GM18505 (cell line): Measurements from ENCODE around the gene SMPD3.

Source experiments
- ATAC-seq: cut with Tn5 transposase; IDR thresholded peaks from one replicate; pipeline ENCODE4 v1.9.1; 2021; ENCODE audit not compliant: unreplicated experiment
- POLR2A ChIP-seq: IDR thresholded peaks from 4 replicates; pipeline ENCODE4 v1.6.1; 2011; ENCODE audit warnings: borderline replicate concordance; ENCODE audit not compliant: insufficient read depth, insufficient read length; ENCODE audit errors: extremely low read depth

Gene SMPD3

DNA sequence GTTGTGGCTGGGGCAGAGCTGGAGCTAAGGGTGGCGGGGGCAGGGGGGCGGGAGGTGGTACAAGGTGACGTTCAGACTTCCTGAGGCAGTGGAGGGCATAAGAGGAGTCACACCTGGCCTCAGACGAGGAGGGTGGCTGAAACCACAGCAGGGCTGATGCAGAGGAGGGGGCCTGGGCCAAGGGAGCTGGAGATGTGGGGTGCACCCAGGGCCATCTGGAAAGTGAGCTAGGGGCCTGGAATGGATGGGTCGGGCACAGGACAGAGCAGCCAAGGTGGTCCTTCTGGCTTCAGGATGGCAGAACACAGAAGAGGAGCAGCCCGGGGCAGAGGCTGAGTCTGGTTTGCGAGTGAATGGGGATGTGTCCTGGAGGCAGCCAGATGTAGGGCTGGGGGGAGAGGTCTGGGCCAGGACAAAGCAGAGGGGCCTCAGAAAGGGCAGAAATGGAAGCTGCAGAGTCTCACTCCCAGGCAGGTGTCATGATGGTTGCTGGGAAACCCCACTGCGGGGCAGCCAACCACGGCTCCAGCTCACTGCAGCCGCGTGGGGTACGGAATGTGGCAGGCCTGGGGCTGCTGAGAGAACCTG, 79.9 kb downstream of the SMPD3 start:
- no peak for ATAC-seq
- TF ChIP-seq POLR2A = no peak

DNA sequence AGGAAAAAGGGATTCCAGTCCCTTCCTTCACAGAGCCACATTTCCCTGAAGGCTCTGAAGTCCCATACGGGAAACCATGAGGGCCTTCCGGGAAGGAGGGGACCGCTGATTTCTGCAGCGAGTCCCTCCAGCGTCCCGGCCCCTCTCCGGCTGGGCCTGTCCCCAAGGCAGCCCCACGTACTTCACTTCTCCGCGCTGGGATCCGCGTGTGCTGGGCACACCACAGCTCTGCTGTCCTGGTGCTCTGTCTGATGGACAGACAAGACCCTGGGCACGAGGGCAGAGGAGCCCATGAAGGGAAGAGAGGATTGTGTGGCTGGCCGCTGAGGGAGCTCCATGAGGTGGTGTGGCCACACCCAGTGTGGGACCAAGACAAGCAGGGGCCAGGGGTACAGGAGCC, 80.4 kb downstream of the SMPD3 start:
- TF ChIP-seq POLR2A = no peak
- ATAC-seq = no peak

DNA sequence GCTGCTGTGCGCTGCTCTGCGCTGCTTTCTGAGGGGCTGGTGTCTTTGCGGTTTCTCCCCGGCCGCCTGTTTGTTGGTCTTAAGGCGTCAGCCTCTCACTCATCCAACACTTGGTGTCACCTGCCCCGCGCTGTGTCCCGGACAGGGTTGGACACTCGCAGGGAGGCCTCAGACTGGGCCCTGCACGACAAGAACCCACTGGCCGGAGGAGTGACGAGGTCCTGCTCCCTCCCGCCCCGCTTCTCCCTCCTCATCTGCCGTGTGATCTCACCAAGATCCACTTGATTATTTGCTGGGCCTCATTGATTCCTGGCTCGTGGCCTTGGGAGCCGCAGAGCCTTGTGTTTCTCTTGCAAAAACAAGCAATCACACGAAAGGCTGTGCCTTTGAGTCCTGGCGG, 80.9 kb downstream of the SMPD3 start:
- ATAC-seq = no peak

DNA sequence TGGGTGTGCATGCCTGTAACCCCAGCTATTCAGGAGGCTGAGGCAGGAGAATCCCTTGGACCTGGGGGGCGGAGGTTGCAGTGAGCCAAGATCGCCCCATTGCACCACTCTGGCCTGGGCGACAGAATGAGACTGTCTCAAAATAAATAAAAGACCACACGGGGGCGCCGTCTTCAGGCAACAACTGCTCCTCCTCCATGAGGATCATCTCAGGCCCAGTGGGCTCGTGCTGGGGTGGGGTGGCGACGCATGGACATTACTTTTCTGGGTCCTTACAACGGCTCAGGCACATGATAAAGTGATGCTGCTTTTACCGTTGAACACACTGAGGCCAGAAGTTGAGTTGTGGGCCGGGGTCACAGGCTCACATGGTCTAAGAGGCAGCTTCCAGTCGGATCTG, 81.3 kb downstream of the SMPD3 start:
- ATAC-seq = no peak
- TF ChIP-seq POLR2A = no peak

More for the DNA sequence above, 80.9 kb downstream of the SMPD3 start:
- no peak for TF ChIP-seq POLR2A

DNA sequence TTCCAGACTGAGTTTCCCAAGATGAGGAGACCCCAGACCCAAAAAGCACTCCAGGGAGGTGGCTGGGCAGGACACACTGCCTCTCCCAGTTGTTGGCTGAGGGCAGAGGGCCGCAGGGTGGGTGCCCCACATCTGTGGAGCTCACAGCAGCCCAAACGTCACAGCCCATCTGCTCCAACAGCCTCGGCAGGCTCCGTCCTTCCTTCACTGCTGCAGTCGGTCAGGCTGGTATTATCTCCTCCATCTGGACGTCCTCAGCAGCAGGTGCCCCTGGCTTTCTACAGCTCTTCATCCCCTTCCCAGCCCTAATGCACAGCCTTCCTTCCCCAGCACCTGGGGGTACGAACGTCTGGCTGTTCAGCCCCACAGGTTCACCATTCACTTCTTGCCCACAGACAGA, 82.2 kb downstream of the SMPD3 start:
- no peak for TF ChIP-seq POLR2A
- ATAC-seq = no peak

DNA sequence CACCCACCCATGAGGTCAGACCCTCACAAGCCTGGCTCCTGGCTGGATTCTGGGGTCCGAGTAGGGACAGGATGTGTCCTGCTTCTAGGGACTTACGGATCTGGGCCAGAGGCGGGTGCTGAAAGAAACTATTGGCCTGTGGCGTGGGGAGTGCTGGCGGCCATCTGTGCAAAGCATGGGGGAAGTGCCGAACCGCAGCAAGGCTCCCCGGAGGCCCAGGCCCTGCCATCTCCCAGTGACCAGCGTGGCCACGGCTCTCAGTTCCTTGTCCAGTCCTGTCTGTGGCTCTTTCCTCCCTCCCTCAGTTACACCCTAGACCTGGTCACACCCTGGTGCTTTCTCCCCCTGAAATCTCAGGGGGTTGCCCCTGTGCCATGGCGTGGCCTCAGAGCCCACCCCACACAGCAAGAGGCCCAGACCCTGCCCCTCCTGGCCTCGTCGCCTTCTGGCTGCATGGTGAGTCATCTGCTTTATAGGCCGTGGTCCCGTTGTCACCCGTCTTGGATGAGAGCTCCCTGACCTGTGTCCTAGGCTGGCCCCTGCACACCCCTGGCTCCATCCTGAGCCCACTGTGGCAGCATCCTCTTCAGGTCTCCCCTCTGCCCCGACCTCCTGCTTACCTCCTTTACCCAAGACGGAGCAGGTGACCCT, 83.0 kb downstream of the SMPD3 start:
- no peak for TF ChIP-seq POLR2A
- no peak for ATAC-seq

DNA sequence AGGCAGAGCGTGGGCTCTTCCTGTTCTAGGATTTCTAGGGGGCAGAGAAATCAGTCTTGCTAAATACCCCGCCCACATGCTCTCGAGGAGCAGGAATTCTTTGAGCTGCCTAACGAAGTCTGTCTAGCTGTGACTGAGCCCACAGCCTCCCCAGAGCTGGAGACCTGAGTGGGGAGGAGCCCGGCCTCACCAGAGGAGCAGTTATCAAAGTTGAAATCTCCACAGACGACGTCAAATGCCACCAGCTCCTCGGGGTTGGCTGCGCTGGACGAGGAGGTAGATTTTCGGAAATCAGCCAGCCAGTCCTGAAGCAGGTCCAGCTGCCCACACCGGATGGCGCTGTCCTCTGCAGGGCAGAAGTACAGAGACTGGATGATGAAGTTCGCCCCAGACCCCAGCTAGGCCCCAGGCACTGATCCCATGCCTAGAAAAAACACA, 83.7 kb downstream of the SMPD3 start:
- no peak for TF ChIP-seq POLR2A
- no peak for ATAC-seq

DNA sequence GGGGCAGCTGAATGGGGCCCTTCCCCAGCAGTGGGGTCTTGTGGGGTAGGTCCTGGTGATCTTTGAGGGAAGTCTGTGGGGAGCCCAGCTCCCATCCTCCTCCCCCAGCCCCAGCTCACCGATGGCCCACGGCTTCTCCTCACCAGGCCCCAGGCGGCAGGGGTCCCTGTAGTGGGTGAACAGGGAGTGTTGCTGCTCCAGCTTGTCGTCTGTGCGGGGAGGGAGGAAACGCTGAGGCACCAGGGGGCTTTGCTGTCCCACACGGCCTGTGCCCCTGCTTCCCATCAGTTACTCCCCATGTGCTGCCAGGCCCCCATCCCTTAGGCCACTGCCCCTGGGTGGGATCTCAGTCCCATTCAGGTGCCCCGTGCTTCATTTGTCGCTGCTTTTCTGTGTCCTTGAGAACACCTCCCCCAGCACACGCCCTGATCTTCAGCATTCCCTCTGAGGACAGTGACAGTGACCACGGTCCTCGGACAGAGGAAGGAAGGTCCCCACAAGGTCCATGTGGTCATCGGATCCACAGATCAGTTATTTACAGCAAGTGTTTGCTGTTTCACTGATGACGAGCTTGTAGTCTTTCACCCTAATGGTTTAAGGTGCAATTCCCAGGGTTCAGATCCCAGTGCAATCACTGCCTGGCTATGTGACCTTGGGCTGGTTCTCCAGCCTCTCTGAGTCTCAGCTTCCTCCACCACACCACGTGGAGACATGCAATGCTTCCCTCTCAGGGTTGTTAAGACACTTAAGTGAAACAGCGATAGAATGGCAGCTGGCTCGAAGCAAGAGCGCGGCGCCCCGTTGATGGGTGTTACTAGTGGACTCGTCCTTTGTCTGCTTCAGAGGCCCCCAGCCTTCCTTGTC, 84.4 kb downstream of the SMPD3 start:
- no peak for ATAC-seq
- no peak for TF ChIP-seq POLR2A

DNA sequence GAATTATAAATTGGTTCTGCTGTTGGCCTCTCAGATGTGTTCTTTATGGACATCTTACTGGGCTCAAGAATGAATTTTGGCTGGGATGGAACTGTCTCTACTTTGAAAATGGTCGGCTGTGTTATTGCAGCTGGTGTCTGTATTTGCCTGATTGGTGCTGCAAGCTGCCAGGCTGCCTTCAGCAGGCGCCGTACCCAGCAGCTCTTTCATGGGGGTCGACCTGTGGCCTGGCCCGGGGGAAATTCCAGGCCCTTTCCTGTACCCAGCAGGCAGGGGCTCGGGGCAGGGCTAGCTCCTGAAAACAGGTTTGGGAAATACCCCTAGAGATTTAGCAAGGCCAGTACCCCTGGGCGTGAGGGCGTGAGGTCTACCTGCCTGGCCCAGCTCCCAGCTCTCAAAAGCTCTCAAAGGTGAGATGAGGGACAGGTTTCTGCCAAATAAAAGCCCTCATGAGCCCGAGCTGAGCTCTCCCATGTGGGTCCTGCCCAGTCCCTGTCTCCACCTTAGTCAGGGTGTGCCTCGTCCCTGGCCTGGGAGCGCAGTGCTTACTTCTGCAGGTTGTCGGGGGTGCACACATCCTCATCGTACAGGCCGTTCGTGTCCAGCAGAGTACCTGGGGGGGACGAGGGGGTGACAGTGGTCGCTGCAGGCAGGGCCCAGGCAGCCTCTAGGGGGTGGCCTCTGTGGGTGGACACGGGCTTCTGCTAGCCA, 85.2 kb downstream of the SMPD3 start:
- TF ChIP-seq POLR2A = no peak
- no peak for ATAC-seq

DNA sequence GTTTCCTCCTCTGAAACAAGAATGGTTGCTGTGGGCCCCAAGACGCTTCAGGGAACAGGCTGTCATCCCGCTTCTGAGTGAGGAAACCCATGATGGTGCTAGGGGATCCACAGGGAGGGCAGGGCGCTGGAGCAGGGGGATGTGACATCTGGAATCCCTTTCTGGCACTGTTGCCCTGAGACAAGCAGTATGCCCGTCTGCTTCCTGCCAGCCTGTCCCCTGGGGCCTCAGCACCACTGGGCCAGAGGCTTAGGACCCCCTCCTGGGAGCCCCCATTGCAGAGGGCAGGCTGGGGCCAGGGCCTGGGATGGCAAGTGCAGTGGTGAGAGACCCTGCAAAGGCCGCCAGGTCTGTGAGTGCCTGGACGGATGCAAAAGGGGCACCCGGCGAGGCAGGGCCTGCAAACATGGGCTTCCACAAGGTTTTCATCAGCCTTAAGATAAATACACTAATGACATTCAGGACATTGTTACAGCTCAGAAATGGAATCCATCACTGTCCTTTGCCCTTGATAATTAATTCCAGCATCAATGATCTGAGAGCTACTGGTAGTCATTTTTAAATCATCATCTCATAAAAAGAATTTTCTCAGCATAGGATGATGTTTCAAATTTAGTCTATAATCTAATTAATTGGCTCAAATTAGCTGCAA, 85.9 kb downstream of the SMPD3 start:
- no peak for TF ChIP-seq POLR2A
- no peak for ATAC-seq

DNA sequence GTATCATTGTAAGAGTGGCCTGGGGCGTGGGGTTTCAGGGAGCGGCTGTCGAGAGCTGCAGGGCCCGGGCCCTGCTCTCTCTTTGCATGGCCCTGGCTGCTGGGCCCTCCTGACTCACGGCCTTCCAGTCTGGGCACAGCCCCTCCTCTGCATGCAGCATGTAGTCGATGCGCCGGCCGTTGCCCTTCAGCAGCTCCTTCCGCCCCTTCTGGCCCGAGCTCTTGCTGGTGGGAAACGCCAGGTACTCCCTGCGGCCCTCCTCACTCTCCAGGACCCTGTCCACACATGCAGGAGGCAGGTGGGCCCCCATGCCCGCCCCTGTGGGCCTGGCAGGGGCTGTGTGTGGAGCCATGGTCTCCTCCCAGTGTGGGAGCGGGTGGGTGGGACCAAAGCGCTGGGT, 86.8 kb downstream of the SMPD3 start:
- ATAC-seq = no peak
- no peak for TF ChIP-seq POLR2A

DNA sequence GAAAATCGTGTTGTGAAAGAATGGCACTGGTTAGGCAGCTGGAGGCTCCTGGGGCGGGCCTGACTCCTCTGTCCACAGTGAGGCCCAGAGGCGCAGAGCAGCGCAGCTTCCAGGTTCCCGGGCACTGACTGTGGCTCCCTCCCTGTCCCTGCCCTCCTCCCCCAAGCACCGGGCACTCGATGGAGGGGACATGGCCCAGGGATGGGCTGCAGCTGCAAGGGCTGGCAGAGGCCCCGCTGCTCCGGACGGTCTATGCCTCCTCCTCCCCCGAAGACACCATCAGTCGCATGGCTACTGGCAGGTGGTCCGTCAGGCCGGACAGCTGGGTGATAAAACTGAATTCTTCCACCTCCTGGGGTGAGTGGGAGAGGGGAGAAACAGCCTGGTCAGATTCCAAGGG, 87.4 kb downstream of the SMPD3 start:
- no peak for TF ChIP-seq POLR2A
- no peak for ATAC-seq

DNA sequence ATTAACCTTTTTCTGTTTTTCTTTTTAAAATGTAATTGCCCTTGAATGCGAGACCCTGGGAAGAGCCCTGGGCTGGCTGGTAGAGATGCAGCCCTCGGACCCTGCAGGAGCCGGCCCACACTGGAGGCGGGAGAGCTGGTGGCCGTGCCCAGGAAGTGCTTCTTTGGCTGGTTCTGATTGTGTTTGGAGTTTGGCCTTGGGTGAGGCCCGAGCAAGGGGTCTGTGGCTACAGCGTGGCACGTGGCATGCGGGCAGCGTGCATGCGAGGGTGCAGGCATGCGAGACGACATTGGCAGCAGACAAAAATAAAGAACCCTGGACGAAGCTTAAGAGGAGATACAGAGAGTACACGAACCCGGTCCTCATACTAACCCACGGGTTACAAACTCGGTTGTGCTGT, 87.8 kb downstream of the SMPD3 start:
- no peak for ATAC-seq
- TF ChIP-seq POLR2A = no peak
